ENCODE data around the gene STX1B.
"Not testable (repeated sequence)": the region's sequence is repeated elsewhere in the genome, so short reads cannot be mapped to it uniquely, and the experiment has no call there.

Gene STX1B

GRCh38 chr16:30949650-30950515, 60.6 kb downstream of the STX1B start:
- DNase-seq: no peak

GRCh38 chr16:30948667-30949649, 61.5 kb downstream of the STX1B start, which contains the start of gene ORAI3:
TSS of gene ORAI3 (plus strand) at chr16:30949068. CDS start at chr16:30949290, 222 bp downstream.
- no peak for DNase-seq

GRCh38 chr16:30947859-30948666, 62.4 kb downstream of the STX1B start:
- DNase-seq: no peak

- DNase-seq: no peak
Measured at GRCh38 chr16:30947541-30947858, 62.9 kb downstream of the STX1B start.

- no peak for DNase-seq
Measured at GRCh38 chr16:30946671-30947540, 63.5 kb downstream of the STX1B start.

GRCh38 chr16:30944352-30944751, 66.1 kb downstream of the STX1B start:
- DNase-seq: no peak

- no peak for DNase-seq
Measured at GRCh38 chr16:30942426-30942806, 68.0 kb downstream of the STX1B start.

- DNase-seq: no peak
Measured at GRCh38 chr16:30941600-30942425, 68.6 kb downstream of the STX1B start.

GRCh38 chr16:30939571-30939970, 70.9 kb downstream of the STX1B start:
- not testable (repeated sequence) for DNase-seq
